GM21576 (cell line): Measurements from ENCODE around the gene HFM1.
"Not testable (repeated sequence)": the region's sequence is repeated elsewhere in the genome, so short reads cannot be mapped to it uniquely, and the experiment has no call there.

Source experiments
- ATAC-seq: cut with Tn5 transposase; IDR thresholded peaks from one replicate; pipeline ENCODE4 v1.9.1; 2021; ENCODE audit warnings: mild to moderate bottlenecking, moderate library complexity; ENCODE audit not compliant: unreplicated experiment

Gene HFM1

GRCh38 chr1:91349524-91349923, 55.1 kb downstream of the HFM1 start:
- ATAC-seq, result no peak

GRCh38 chr1:91346824-91347223, 57.8 kb downstream of the HFM1 start:
- ATAC-seq, result no peak

- no peak for ATAC-seq
Measured at GRCh38 chr1:91345395-91346005, 59.1 kb downstream of the HFM1 start.

- no peak for ATAC-seq
Measured at GRCh38 chr1:91338501-91338900, 66.1 kb downstream of the HFM1 start.

GRCh38 chr1:91335603-91336002, 69.0 kb downstream of the HFM1 start:
- no peak for ATAC-seq

GRCh38 chr1:91334856-91335255, 69.8 kb downstream of the HFM1 start:
- ATAC-seq, result no peak

- no peak for ATAC-seq
Measured at GRCh38 chr1:91325456-91325855, 79.2 kb downstream of the HFM1 start.

GRCh38 chr1:91314643-91315042, 90.0 kb downstream of the HFM1 start:
- ATAC-seq, result no peak

- ATAC-seq, result no peak
Measured at GRCh38 chr1:91311672-91312071, 93.0 kb downstream of the HFM1 start.

- no peak for ATAC-seq
Measured at GRCh38 chr1:91308544-91308943, 96.1 kb downstream of the HFM1 start.

GRCh38 chr1:91307784-91308409, 96.7 kb downstream of the HFM1 start:
- ATAC-seq, result no peak

- no peak for ATAC-seq
Measured at GRCh38 chr1:91303165-91303564, 101.5 kb downstream of the HFM1 start.

- not testable (repeated sequence) for ATAC-seq
Measured at GRCh38 chr1:91288843-91289553, 115.6 kb downstream of the HFM1 start.

GRCh38 chr1:91286962-91287317, 117.7 kb downstream of the HFM1 start:
- not testable (repeated sequence) for ATAC-seq

GRCh38 chr1:91286259-91286961, 118.2 kb downstream of the HFM1 start:
- not testable (repeated sequence) for ATAC-seq

- no peak for ATAC-seq
Measured at GRCh38 chr1:91283421-91283726, 121.3 kb downstream of the HFM1 start.

GRCh38 chr1:91282695-91283420, 121.8 kb downstream of the HFM1 start:
- ATAC-seq, result peak; percentile 64

GRCh38 chr1:91281782-91282181, 122.9 kb downstream of the HFM1 start:
- ATAC-seq, result no peak

GRCh38 chr1:91278754-91279153, 125.9 kb downstream of the HFM1 start:
- ATAC-seq, result no peak

GRCh38 chr1:91273875-91274274, 130.8 kb downstream of the HFM1 start:
- no peak for ATAC-seq

GRCh38 chr1:91261655-91262054, 143.0 kb downstream of the HFM1 start:
- no peak for ATAC-seq
